H9 (cell line): Measurements from ENCODE around the gene SLC44A1. TPM values are rescaled to one million over a fixed set of nuclear protein-coding genes. Genes with fewer than 3 reads are reported as not detected.

Experiments
- DNase-seq: peaks from one replicate; pipeline ENCODE4 v3.0.0-alpha.2; 2017
- H2AFZ ChIP-seq: one replicate; pipeline ENCODE4 v1.6.1; 2013; ENCODE audit warnings: mild to moderate bottlenecking, low read length, control low read depth, moderate library complexity
- H2AK5ac ChIP-seq: 2 replicates; pipeline ENCODE4 v1.6.1; 2013; ENCODE audit warnings: low read length, control low read depth, mixed read lengths; ENCODE audit not compliant: insufficient read length
- H2BK120ac ChIP-seq: one replicate; pipeline ENCODE4 v1.6.1; 2013; ENCODE audit warnings: low read depth, mild to moderate bottlenecking, low read length, control low read depth, inconsistent platforms; ENCODE audit not compliant: poor library complexity, severe bottlenecking
- H2BK12ac ChIP-seq: 2 replicates; pipeline ENCODE4 v1.6.1; 2013; ENCODE audit warnings: low read length, control low read depth, mixed read lengths, low read depth; ENCODE audit not compliant: insufficient read length
- H2BK15ac ChIP-seq: 2 replicates; pipeline ENCODE4 v1.6.1; 2013; ENCODE audit warnings: low read depth, low read length, control low read depth
- H2BK20ac ChIP-seq: one replicate; pipeline ENCODE4 v1.6.1; 2013; ENCODE audit warnings: low read depth, mild to moderate bottlenecking, low read length, control low read depth, inconsistent platforms; ENCODE audit not compliant: poor library complexity, severe bottlenecking
- H2BK5ac ChIP-seq: 2 replicates; pipeline ENCODE4 v1.6.1; 2013; ENCODE audit warnings: low read length, control low read depth, mixed read lengths; ENCODE audit not compliant: insufficient read length
- H3K14ac ChIP-seq: 2 replicates; pipeline ENCODE4 v1.6.1; 2013; ENCODE audit warnings: low read length, control low read depth; ENCODE audit not compliant: insufficient read depth
- H3K18ac ChIP-seq: 2 replicates; pipeline ENCODE4 v1.6.1; 2013; ENCODE audit warnings: low read depth, mild to moderate bottlenecking, mixed read lengths, low read length, control low read depth; ENCODE audit not compliant: insufficient read length
- H3K23ac ChIP-seq: 2 replicates; pipeline ENCODE4 v1.6.1; 2013; ENCODE audit warnings: low read length, control low read depth, mixed read lengths, low read depth; ENCODE audit not compliant: insufficient read length
- H3K23me2 ChIP-seq: 2 replicates; pipeline ENCODE4 v1.6.1; 2013; ENCODE audit warnings: low read depth, mild to moderate bottlenecking, mixed read lengths, low read length, control low read depth; ENCODE audit not compliant: insufficient read length, poor library complexity, severe bottlenecking
- H3K27ac ChIP-seq: 2 replicates; pipeline ENCODE4 v1.5.1; 2013; ENCODE audit warnings: low read length, control low read depth, mixed read lengths, low read depth; ENCODE audit not compliant: insufficient read length
- H3K27me3 ChIP-seq: 2 replicates; pipeline ENCODE4 v1.6.1; 2013; ENCODE audit warnings: low read length, control low read depth, inconsistent platforms; ENCODE audit not compliant: insufficient read depth
- H3K4ac ChIP-seq: 2 replicates; pipeline ENCODE4 v1.6.1; 2013; ENCODE audit warnings: low read depth, mild to moderate bottlenecking, control low read depth, inconsistent platforms, low read length, moderate library complexity
- H3K4me1 ChIP-seq: 2 replicates; pipeline ENCODE4 v1.6.1; 2013; ENCODE audit warnings: low read length, control low read depth, inconsistent platforms; ENCODE audit not compliant: insufficient read depth
- H3K4me2 ChIP-seq: 2 replicates; pipeline ENCODE4 v1.6.1; 2013; ENCODE audit warnings: low read length, control low read depth, mixed read lengths; ENCODE audit not compliant: insufficient read length, insufficient read depth
- H3K56ac ChIP-seq: 2 replicates; pipeline ENCODE4 v1.6.1; 2013; ENCODE audit warnings: low read depth, mild to moderate bottlenecking, mixed read lengths, low read length, control low read depth; ENCODE audit not compliant: insufficient read length
- H3K79me1 ChIP-seq: 2 replicates; pipeline ENCODE4 v1.6.1; 2013; ENCODE audit warnings: low read depth, mild to moderate bottlenecking, moderate library complexity, low read length, control low read depth, inconsistent platforms; ENCODE audit not compliant: insufficient read depth, poor library complexity, severe bottlenecking
- H3K79me2 ChIP-seq: 2 replicates; pipeline ENCODE4 v1.6.1; 2013; ENCODE audit warnings: low read length, control low read depth, inconsistent platforms; ENCODE audit not compliant: insufficient read depth
- H3K9ac ChIP-seq: 2 replicates; pipeline ENCODE4 v1.6.1; 2013; ENCODE audit warnings: low read length, control low read depth, mixed read lengths; ENCODE audit not compliant: insufficient read length; ENCODE audit errors: extremely low read depth
- H3K9me3 ChIP-seq: one replicate; pipeline ENCODE4 v1.6.1; 2013; ENCODE audit warnings: low read depth, low read length, inconsistent platforms; ENCODE audit not compliant: control insufficient read depth
- H3T11ph ChIP-seq: one replicate; pipeline ENCODE4 v1.6.1; 2013; ENCODE audit warnings: mild to moderate bottlenecking, low read length, control low read depth, inconsistent platforms
- H4K20me1 ChIP-seq: one replicate; pipeline ENCODE4 v1.6.1; 2013; ENCODE audit not compliant: control insufficient read depth, insufficient read length, insufficient read depth
- H4K5ac ChIP-seq: 2 replicates; pipeline ENCODE4 v1.6.1; 2013; ENCODE audit warnings: low read depth, mild to moderate bottlenecking, mixed read lengths, low read length, control low read depth; ENCODE audit not compliant: insufficient read length
- H4K8ac ChIP-seq: replicated peaks from 2 replicates; pipeline ENCODE4 v1.6.1; 2013; ENCODE audit warnings: low read length, control low read depth, mixed read lengths, low read depth; ENCODE audit not compliant: insufficient read length
- H4K91ac ChIP-seq: 2 replicates; pipeline ENCODE4 v1.6.1; 2013; ENCODE audit warnings: low read depth, mild to moderate bottlenecking, moderate library complexity, mixed read lengths, low read length, control low read depth; ENCODE audit not compliant: insufficient read length
- H3K27ac Mint-ChIP-seq, 3 experiments: 2 replicates in 2 of 3; 3 replicates in 1 of 3; pipeline ENCODE4 v1.8.0; 2020 to 2021; ENCODE audit warnings: mixed read lengths in 3 of 3, mild to moderate bottlenecking in 1 of 3, moderate library complexity in 1 of 3
- H3K27me3 Mint-ChIP-seq: 2 replicates; pipeline ENCODE4 v1.8.0; 2021; ENCODE audit warnings: low read depth, mild to moderate bottlenecking, moderate library complexity, mixed read lengths
- H3K36me3 Mint-ChIP-seq, 3 experiments: 2 replicates in 2 of 3; 3 replicates in 1 of 3; pipeline ENCODE4 v1.8.0; 2020 to 2021; ENCODE audit warnings: low read depth in 3 of 3, mixed read lengths in 3 of 3; ENCODE audit not compliant: insufficient read depth in 1 of 3
- H3K4me1 Mint-ChIP-seq, 2 experiments: 2 replicates each; pipeline ENCODE4 v1.8.0; 2020; ENCODE audit warnings: mixed read lengths in 2 of 2
- H3K4me3 Mint-ChIP-seq, 2 experiments: 2 replicates in 1 of 2; 3 replicates in 1 of 2; pipeline ENCODE4 v1.8.0; 2020 to 2021; ENCODE audit warnings: mild to moderate bottlenecking in 2 of 2, mixed read lengths in 2 of 2, moderate library complexity in 1 of 2
- H3K9me3 Mint-ChIP-seq, 2 experiments: 2 replicates in 1 of 2; 3 replicates in 1 of 2; pipeline ENCODE4 v1.8.0; 2020; ENCODE audit warnings: mild to moderate bottlenecking in 2 of 2, mixed read lengths in 2 of 2, moderate library complexity in 1 of 2
- total RNA-seq: library from RNA; stranded (reverse); gene quantifications from 2 replicates; pipeline ENCODE4 v1.2.1, GENCODE V29; 2021
- TF ChIP-seq, protein P1 (sequence below): fragments of 200-600 bp; sonication (generic); conservative IDR thresholded peaks from 3 replicates; pipeline ENCODE4 v1.8.0; 2021; ENCODE audit warnings: antibody characterized with exemption, mild to moderate bottlenecking

The SLC44A1 gene
- total RNA-seq, 1 experiment from 2014 or later, result 60.7 TPM

DNA sequence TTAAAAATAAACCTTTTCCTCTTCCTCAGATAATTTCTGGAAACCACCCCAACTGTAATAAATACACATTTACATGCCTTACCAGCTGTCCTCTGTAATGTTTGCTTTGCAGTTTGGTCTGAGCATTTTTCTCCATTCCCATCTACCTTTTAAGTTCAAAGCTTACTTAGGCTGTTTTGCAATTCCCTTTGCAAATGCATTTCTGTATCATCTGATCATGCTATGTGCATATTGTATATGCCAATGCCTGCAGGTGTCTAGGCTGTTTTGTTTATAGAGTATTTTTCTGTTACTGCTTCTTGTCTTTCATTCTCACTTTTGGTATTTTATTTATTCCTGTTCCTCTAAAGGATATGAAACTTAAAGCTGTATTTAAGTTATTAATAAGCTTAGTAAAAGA lies 86.3 kb downstream of the SLC44A1 start:
- no peak for DNase-seq
- no peak overlapping the region for H3T11ph ChIP-seq
- no peak overlapping the region for H3K4ac ChIP-seq
- TF ChIP-seq, protein P1, sequence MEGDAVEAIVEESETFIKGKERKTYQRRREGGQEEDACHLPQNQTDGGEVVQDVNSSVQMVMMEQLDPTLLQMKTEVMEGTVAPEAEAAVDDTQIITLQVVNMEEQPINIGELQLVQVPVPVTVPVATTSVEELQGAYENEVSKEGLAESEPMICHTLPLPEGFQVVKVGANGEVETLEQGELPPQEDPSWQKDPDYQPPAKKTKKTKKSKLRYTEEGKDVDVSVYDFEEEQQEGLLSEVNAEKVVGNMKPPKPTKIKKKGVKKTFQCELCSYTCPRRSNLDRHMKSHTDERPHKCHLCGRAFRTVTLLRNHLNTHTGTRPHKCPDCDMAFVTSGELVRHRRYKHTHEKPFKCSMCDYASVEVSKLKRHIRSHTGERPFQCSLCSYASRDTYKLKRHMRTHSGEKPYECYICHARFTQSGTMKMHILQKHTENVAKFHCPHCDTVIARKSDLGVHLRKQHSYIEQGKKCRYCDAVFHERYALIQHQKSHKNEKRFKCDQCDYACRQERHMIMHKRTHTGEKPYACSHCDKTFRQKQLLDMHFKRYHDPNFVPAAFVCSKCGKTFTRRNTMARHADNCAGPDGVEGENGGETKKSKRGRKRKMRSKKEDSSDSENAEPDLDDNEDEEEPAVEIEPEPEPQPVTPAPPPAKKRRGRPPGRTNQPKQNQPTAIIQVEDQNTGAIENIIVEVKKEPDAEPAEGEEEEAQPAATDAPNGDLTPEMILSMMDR, result no peak
- no peaks in the 10 kb centered on the region for H3K9me3 ChIP-seq
- no peak overlapping the region for H3K23ac ChIP-seq
- no peak overlapping the region for H3K56ac ChIP-seq
- Mint-ChIP-seq H3K9me3 (no peaks in the 10 kb centered on the region), H3K4me3 (no peak overlapping the region), H3K27ac (no peak overlapping the region), H3K27me3 (no peaks in the 10 kb centered on the region), H3K36me3 (peaks cover 2 to 6% (median 2%) of the 10 kb centered on the region in 3 experiments; a peak in 4 of 7 replicates), H3K4me1 (peaks cover 6 to 14% of the 10 kb centered on the region in 2 experiments; a peak in 3 of 4 replicates)
- no peak overlapping the region for H3K27ac ChIP-seq
- H2AFZ ChIP-seq, result no peak overlapping the region
- H3K4me2 ChIP-seq, result no peak overlapping the region
- no peak overlapping the region for H2AK5ac ChIP-seq
- no peak overlapping the region for H2BK15ac ChIP-seq
- H2BK20ac ChIP-seq, result no peak overlapping the region
- H3K79me1 ChIP-seq, result peaks cover 4% of the 10 kb centered on the region
- no peaks in the 10 kb centered on the region for H3K4me1 ChIP-seq
- H2BK5ac ChIP-seq, result no peak overlapping the region
- H4K5ac ChIP-seq, result no peak overlapping the region
- H2BK120ac ChIP-seq, result no peak overlapping the region
- H3K79me2 ChIP-seq, result 0 out of 2 replicates have a peak, but pooled peaks cover 6% of the 10 kb centered on the region
- no peak overlapping the region for H3K14ac ChIP-seq
- H4K91ac ChIP-seq, result no peak overlapping the region
- no peak overlapping the region for H3K9ac ChIP-seq
- H3K27me3 ChIP-seq, result no peaks in the 10 kb centered on the region
- no peak overlapping the region for H3K18ac ChIP-seq
- no peak overlapping the region for H4K8ac ChIP-seq
- no peaks in the 10 kb centered on the region for H3K23me2 ChIP-seq
- H2BK12ac ChIP-seq, result no peak overlapping the region
- H4K20me1 ChIP-seq, result no peaks in the 10 kb centered on the region
